SK-N-SH (cell line): ENCODE measurements around the gene WSB2.

Source experiments
- CTCF ChIP-seq: fragments of 200-600 bp; sonication (generic); IDR thresholded peaks from 2 replicates; pipeline ENCODE4 v1.6.1; 2017; ENCODE audit warnings: antibody characterized with exemption, mild to moderate bottlenecking, moderate library complexity
- EP300 ChIP-seq, 2 experiments: IDR thresholded peaks; 2 replicates each; pipeline versions ENCODE4 v1.4.0 to v1.6.1; 2012; ENCODE audit warnings: borderline replicate concordance in 1 of 2, low read depth in 1 of 2, low read length in 1 of 2
- FOSL2 ChIP-seq: IDR thresholded peaks from 2 replicates; pipeline ENCODE4 v1.4.0; 2012; ENCODE audit warnings: low read depth, mild to moderate bottlenecking, moderate library complexity, borderline replicate concordance
- FOXJ3 ChIP-seq: sonication (generic); formaldehyde crosslinking; IDR thresholded peaks from 2 replicates; pipeline ENCODE4 v1.5.1; 2020; ENCODE audit warnings: mild to moderate bottlenecking, missing genetic modification reagents
- MAX ChIP-seq: IDR thresholded peaks from 2 replicates; pipeline ENCODE4 v1.4.0; 2012; ENCODE audit warnings: low read depth
- MEF2A ChIP-seq: IDR thresholded peaks from 2 replicates; pipeline ENCODE4 v1.4.0; 2012; ENCODE audit warnings: low read depth, borderline replicate concordance
- MXI1 ChIP-seq: IDR thresholded peaks from 2 replicates; pipeline ENCODE4 v1.6.1; 2012; ENCODE audit warnings: mild to moderate bottlenecking, low read depth, low read length, improper control_type of control experiment
- NFIC ChIP-seq: IDR thresholded peaks from 2 replicates; pipeline ENCODE4 v1.4.0; 2012; ENCODE audit warnings: borderline replicate concordance
- POLR2AphosphoS5 ChIP-seq: IDR thresholded peaks from 2 replicates; pipeline ENCODE4 v1.6.1; 2012; ENCODE audit warnings: low read depth, low read length
- TAF1 ChIP-seq: IDR thresholded peaks from 2 replicates; pipeline ENCODE4 v1.6.1; 2012; ENCODE audit warnings: low read depth, mild to moderate bottlenecking, low read length, moderate library complexity, borderline replicate concordance
- TCF12 ChIP-seq: IDR thresholded peaks from 2 replicates; pipeline ENCODE4 v1.4.0; 2012
- USF1 ChIP-seq: IDR thresholded peaks from 2 replicates; pipeline ENCODE4 v1.4.0; 2012; ENCODE audit warnings: low read depth, borderline replicate concordance
- USF2 ChIP-seq: fragments of 150-350 bp; IDR thresholded peaks from 2 replicates; pipeline ENCODE4 v1.6.1; 2017; ENCODE audit warnings: antibody characterized with exemption, low read length, low read depth, borderline replicate concordance
- YY1 ChIP-seq: IDR thresholded peaks from 2 replicates; pipeline ENCODE4 v1.4.0; 2012; ENCODE audit warnings: low read depth, mild to moderate bottlenecking

GRCh38 chr12:117986705-117987469 lies 74.1 kb downstream of the WSB2 start:
- no peak for TF ChIP-seq CTCF
- TF ChIP-seq USF1: no peak
- no peak for TF ChIP-seq TCF12
- no peak for TF ChIP-seq TAF1
- TF ChIP-seq USF2: no peak
- TF ChIP-seq POLR2AphosphoS5: no peak
- no peak for TF ChIP-seq EP300 (IDR thresholded peaks at IDR 0.05; ENCODE audit: borderline replicate concordance in 1 of 2, low read depth in 1 of 2, low read length in 1 of 2)
- no peak for TF ChIP-seq MXI1
- no peak for TF ChIP-seq YY1
- peak; percentile 21; the same call in 1 of the 2 replicates for TF ChIP-seq FOSL2
- no peak for TF ChIP-seq MAX
- TF ChIP-seq NFIC: no peak
- TF ChIP-seq MEF2A: no peak
- no peak for TF ChIP-seq FOXJ3 (CRISPR knock-in tag)
